GM18499 (cell line): ENCODE results near the gene BGN.

Experiments used
- ATAC-seq: cut with Tn5 transposase; IDR thresholded peaks from one replicate; pipeline ENCODE4 v1.9.1; 2021; ENCODE audit warnings: moderate number of reproducible peaks; ENCODE audit not compliant: insufficient read depth, unreplicated experiment

The BGN gene

DNA sequence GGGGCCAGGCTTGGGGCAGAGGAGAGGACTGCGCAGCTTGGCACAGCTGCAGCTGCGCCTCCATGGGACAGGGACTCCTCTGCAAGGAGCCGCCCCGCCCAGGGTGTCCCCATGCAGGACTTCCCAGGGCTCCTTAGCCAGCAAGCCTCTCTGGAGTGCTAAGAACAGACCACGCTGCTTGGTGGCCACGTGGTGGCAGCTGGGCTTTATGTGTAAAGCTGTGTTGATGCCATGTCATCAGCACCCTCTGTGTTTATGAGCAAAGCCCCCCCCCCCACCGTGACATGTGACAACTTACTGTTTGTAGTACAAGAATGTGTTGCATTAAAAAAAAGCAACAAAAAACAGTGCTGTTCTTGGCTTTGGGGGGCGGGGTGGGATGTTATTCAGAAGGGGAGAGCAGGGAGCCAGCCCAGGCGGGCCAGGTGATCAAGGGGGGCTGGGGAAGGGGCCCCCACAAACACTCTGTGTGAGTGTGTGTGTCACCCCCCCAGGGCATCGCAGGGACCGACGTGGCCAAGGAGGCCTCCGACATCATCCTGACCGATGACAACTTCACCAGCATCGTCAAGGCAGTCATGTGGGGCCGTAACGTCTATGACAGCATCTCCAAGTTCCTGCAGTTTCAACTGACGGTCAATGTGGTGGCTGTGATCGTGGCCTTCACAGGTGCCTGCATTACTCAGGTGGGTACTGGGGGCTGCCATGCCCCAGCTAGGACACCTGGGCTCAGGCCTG is 63.0 kb downstream of the BGN start:
- no peak for ATAC-seq
